MCF 10A (cell line): ENCODE measurements around the gene METTL5. TPM values are rescaled to one million over a fixed set of nuclear protein-coding genes. Genes with fewer than 3 reads are reported as not detected.

ENCODE experiments used
- BruUV-seq: library from RNA; stranded (reverse); fragments of 400-500 nt; replicated peaks from 2 replicates; lab custom pipeline; 2021; lab: Mats Ljungman, UMichigan
- CTCF ChIA-PET: fragments of 300-600 bp; sonication (Branson Sonifier 250); formaldehyde crosslinking; extraction: SDS; loops from one replicate; lab custom pipeline; 2021; ENCODE audit warnings: antibody characterized with exemption, inconsistent platforms; lab: Yijun Ruan, JAX
- POLR2A ChIA-PET: fragments of 300-600, 350-650 bp; sonication (Branson Sonifier 250); formaldehyde crosslinking; extraction: SDS; loops from one replicate; lab custom pipeline; 2020; ENCODE audit warnings: antibody characterized with exemption, inconsistent platforms; lab: Yijun Ruan, JAX
- DNase-seq: peaks from one replicate; pipeline ENCODE4 v3.0.0-alpha.2; 2018; ENCODE audit not compliant: unreplicated experiment
- H3K27ac Mint-ChIP-seq: one replicate; pipeline ENCODE4 v1.8.0; 2022; ENCODE audit warnings: mild to moderate bottlenecking, low read depth, mixed read lengths; ENCODE audit not compliant: unreplicated experiment
- H3K27me3 Mint-ChIP-seq: one replicate; pipeline ENCODE4 v1.8.0; 2022; ENCODE audit warnings: mixed read lengths; ENCODE audit not compliant: insufficient read depth, unreplicated experiment
- H3K36me3 Mint-ChIP-seq: one replicate; pipeline ENCODE4 v1.8.0; 2022; ENCODE audit warnings: mild to moderate bottlenecking, moderate library complexity, mixed read lengths; ENCODE audit not compliant: insufficient read depth, unreplicated experiment
- H3K4me1 Mint-ChIP-seq: one replicate; pipeline ENCODE4 v1.8.0; 2022; ENCODE audit warnings: mixed read lengths; ENCODE audit not compliant: insufficient read depth, unreplicated experiment
- H3K4me3 Mint-ChIP-seq: one replicate; pipeline ENCODE4 v1.8.0; 2022; ENCODE audit warnings: mild to moderate bottlenecking, moderate library complexity, mixed read lengths; ENCODE audit not compliant: unreplicated experiment
- H3K9me3 Mint-ChIP-seq: one replicate; pipeline ENCODE4 v1.8.0; 2022; ENCODE audit warnings: mixed read lengths; ENCODE audit not compliant: unreplicated experiment
- CTCF ChIP-seq: fragments of 200-600 bp; IDR thresholded peaks from one replicate; pipeline ENCODE4 v1.8.0; 2022; ENCODE audit warnings: antibody characterized with exemption, mild to moderate bottlenecking; ENCODE audit not compliant: unreplicated experiment
- intact Hi-C: fragments of 100-400 bp; cut with micrococcal nuclease; formaldehyde crosslinking; loops from 2 replicates; pipeline ENCODE4 v1.14.1; 2022
- total RNA-seq: library from RNA; stranded (reverse); gene quantifications from 2 replicates; pipeline ENCODE4 v1.2.3, GENCODE V29; 2022

METTL5 gene
- total RNA-seq, 1 experiment from 2014 or later, result 109 TPM

GRCh38 chr2:169761970-169762292 lies 62.8 kb downstream of the METTL5 start:
- no peak for DNase-seq
- BruUV-seq, result no TSS peak
- intact Hi-C loops, result no loop called here
- ChIA-PET CTCF (interaction anchor here (4.0 kb wide), 1 partner anchor 310 kb away, joined by 18 read pairs; no protein-coding TSS in a partner anchor), POLR2A (no interaction called here)
- no peaks in the 10 kb centered on the region for H3K36me3 Mint-ChIP-seq
- no peaks in the 10 kb centered on the region for H3K27me3 Mint-ChIP-seq
- H3K27ac Mint-ChIP-seq, result no peak overlapping the region
- no peaks in the 10 kb centered on the region for H3K9me3 Mint-ChIP-seq
- no peak for TF ChIP-seq CTCF
- H3K4me1 Mint-ChIP-seq, result no peaks in the 10 kb centered on the region
- no peak overlapping the region for H3K4me3 Mint-ChIP-seq

Other genes with a start within 250 kb of the METTL5 start
- 64.7 and 80.2 TPM in 2 replicates for gene PPIG, start 240.6 kb downstream of the METTL5 start, total RNA-seq
- gene CFAP210, start 130.5 kb downstream of the METTL5 start, total RNA-seq, result not detected in 2 replicates
- 5.4 and 6.0 TPM in 2 replicates for gene PHOSPHO2, start 130.4 kb downstream of the METTL5 start, total RNA-seq
- gene KLHL23, start 91.1 kb downstream of the METTL5 start, total RNA-seq, result 4.6 and 6.1 TPM in 2 replicates
- 98.0 and 113 TPM in 2 replicates for gene SSB, start 26.0 kb downstream of the METTL5 start, total RNA-seq
- gene UBR3, start 2.5 kb upstream of the METTL5 start, total RNA-seq, result 28.7 and 30.0 TPM in 2 replicates